Activated CD4-positive, alpha-beta T cell treated with anti-CD3 and anti-CD28 coated beads, Interleukin-10, Interleukin-2, amounts not matched to agents 100 ng/mL and 50 ng/mL, durations not matched to agents 16 hours and 8 hours (primary cell): ENCODE measurements around the gene MYO3A.
"Not testable (repeated sequence)": the region's sequence is repeated elsewhere in the genome, so short reads cannot be mapped to it uniquely, and the experiment has no call there.

ENCODE experiments used
- DNase-seq: peaks from one replicate; pipeline ENCODE4 v3.0.0-alpha.2; 2020

MYO3A gene

DNA sequence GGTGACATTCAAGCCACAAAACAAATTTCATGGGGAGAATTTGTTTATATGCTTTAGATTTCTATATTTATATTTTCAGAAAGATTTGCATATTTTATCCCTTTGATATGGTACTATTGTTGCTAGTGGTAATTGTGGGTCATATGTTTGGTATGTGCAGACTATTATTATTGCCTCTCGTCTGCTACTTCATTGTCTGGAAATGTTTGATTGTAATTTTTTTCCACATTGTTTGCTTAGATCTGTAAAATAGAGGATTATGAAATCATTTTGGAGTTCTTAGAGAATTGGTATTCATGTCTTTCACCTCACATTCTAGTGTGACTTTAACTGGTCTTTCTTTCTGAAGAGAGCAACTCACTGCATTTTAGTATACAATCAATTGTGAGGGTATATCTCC lies 44.7 kb downstream of the MYO3A start:
- DNase-seq: no peak

- no peak for DNase-seq
Observed at GRCh38 chr10:25982107-25982506, 48.1 kb downstream of the MYO3A start.

- no peak for DNase-seq
Observed at GRCh38 chr10:25988583-25988982, 54.6 kb downstream of the MYO3A start.

DNA sequence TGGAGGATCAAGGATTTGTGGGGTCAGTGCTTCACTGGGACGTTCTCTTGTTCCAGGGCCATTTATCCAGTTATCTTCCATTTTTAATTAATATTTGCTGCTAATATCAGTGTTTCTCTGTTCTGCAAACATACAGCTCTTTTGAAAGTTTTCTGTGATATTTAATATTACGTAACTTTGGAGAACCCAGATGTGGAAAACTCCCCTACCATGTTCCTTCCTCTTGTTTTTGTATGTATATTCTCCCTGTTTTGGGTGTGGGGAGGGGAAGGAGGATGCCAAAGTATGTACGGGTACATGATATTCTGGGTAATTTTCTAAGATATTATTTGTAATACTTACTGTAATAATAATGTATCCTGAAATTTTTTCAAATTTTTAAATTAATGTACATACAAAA lies 55.9 kb downstream of the MYO3A start:
- DNase-seq: no peak

- peak; percentile 12 for DNase-seq
Observed at GRCh38 chr10:25999295-25999981, 65.4 kb downstream of the MYO3A start.

- DNase-seq: no peak
Observed at GRCh38 chr10:26000971-26001370, 66.9 kb downstream of the MYO3A start.

DNA sequence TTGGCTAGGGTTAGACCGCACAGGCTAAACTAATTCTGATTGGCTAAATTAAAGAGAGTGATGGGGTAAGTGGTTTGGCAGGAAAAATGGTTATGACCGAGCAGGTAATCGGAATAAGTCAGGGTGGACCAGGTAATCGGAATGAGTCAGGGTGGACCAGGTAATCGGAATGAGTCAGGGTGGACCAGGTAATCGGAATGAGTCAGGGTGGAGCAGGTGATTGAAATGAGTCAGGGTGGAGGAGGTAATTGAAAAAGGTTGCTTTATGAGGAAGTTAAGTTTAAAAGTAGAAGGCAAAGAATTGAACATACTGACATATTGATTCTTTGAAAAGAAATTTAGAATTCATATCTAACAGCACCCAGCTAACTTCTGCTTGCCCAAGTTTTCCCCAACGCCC lies 68.4 kb downstream of the MYO3A start:
- not testable (repeated sequence) for DNase-seq

DNA sequence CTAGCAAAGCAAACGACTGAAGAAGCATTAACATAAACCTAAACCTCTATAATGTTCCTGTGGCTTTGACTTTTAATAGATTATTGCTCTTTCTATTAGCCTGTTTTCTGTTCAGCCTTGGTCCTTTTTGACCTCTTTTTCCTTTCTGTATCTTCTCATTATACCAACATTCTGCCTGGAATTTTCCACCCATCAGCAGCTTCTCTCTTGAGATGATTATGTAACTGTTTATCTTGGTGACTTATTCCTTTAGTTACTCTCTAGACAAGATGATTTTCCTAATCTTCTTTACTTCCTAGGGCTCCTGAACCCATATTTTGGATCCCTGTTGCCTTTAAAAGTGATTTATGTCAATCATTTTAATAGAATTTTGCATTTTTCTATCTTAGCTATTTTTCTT lies 81.1 kb downstream of the MYO3A start:
- DNase-seq: no peak

GRCh38 chr10:26022831-26023230 lies 88.8 kb downstream of the MYO3A start:
- DNase-seq: no peak

DNA sequence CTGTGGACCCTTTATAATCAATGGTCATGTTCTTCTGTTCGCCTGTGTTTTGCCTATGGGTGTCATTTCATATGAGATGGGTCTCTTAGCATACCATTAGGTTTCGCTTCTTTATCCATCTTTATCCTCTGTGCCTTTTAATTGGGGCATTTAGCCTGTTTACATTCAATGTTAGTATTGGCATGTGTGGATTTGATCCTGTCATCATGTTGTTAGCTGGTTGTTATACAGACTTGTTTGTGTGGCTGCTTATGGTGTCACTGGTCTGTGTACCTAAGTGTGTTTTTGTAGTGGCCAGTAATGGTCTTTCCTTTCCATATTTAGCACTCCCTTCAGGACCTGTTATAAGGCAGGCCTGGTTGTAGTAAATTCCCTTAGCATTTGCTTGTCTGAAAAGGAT lies 90.3 kb downstream of the MYO3A start:
- DNase-seq: no peak

DNA sequence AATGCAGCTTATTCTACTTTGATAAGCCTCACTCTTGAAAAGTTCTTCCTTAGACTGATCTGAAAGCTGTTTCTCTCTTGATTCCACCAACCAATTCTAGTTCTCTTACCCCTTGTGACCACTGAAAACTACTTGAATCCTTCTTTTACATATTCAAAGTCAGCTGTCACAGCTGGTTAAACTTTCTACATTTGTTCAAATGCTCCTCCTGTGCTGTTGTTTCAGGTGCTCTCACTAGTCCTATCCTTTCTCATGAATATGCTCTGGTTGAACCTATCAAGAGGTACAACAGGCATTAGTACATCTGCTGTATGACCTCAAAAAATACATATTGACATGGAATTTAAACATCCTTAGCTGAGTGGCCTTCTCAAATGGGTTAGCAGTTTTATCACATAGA lies 91.5 kb downstream of the MYO3A start:
- DNase-seq: no peak

- DNase-seq: no peak
Observed at GRCh38 chr10:26029858-26030257, 95.8 kb downstream of the MYO3A start.

DNA sequence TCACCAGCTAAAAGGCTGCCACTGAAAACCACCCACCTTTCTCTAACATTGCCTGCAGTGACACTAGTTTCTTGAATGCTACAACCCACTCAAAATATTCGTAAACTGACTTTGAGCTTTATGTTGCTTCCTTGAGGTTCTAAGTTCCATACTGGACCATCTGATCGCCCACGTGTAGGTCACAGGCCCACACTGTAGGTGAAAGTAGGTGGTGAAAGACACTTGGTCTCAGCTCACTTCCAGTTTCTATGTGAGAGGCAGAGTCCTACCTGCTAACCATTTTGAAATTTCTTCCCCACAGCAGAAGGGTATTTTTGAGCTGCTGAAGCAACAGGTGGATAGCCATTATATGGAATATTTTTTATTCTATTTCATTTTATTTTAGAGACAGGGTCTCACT lies 97.3 kb downstream of the MYO3A start:
- no peak for DNase-seq

DNA sequence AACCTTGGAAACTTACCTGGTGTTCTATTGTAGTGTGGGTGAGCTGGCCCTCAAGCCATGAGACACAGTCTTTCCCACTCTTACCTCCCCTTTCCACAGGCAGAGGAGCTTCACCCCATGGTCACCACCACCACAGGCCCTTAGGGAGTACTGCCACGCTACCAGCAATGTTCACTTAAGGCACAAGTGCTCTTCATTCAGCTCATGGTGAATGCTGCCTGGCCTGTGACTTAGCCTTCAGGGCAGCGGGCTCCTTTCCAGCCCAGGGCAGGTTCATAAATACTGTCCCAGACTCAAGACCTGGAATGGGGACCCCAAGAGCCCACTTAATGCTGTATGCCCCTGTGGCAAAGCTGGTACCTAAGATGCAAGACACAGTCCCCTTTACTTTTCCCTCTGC lies 109.4 kb downstream of the MYO3A start:
- DNase-seq: no peak

- DNase-seq: no peak
Observed at GRCh38 chr10:26044141-26044749, 110.2 kb downstream of the MYO3A start.

DNA sequence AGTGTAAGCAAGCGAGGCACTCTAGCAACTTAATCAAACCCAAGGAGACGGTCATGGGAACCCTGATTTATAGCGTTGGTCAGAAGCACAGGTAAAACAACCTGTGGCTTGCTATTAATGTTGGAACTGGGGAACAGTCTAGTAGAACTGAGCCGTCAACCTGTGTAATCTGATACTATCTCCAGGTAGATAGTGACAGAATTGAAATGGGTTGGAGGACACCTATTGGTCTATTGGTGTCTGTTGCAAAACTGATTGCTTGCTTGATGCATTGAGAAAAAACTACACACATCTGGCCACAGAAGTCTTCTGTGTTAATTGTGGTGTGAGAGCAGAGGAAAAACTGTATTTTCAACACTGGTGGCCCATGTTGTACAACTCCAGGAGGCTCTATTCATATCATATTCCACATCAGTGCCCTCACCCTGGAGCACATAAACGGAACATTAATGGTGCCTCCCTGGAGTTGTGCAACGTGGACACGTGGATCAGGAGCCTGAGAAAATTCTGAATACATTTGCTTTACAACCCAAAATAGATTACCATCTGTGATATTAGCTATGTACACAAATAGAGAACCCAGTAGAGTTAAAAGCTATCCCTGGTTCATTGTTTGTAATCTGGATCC lies 112.2 kb downstream of the MYO3A start:
- DNase-seq: no peak

DNA sequence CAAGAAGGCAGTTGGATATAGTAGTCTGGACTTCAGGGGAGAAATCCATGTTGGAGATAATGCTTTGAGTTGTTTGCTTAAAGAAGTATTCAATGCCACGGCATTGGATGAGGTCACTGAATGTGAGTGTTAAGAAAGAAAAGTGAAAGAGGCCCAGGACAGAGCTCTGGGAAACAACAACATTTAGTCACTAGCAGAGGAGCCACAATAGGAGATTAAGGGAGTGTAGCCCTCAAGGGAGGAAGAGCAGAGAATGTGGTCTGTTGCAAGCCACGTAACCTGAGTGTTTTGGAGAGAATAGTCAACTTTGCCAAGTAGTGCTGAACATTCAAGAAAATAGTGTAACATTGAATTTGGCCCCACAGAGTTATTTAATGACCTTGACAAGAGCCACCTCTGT lies 114.7 kb downstream of the MYO3A start:
- DNase-seq: no peak

- no peak for DNase-seq
Observed at GRCh38 chr10:26052326-26052725, 118.3 kb downstream of the MYO3A start.

GRCh38 chr10:26057466-26057865 lies 123.4 kb downstream of the MYO3A start:
- DNase-seq: no peak

GRCh38 chr10:26064106-26064505 lies 130.1 kb downstream of the MYO3A start:
- DNase-seq: no peak

- DNase-seq: no peak
Observed at GRCh38 chr10:26067680-26068079, 133.7 kb downstream of the MYO3A start.

DNA sequence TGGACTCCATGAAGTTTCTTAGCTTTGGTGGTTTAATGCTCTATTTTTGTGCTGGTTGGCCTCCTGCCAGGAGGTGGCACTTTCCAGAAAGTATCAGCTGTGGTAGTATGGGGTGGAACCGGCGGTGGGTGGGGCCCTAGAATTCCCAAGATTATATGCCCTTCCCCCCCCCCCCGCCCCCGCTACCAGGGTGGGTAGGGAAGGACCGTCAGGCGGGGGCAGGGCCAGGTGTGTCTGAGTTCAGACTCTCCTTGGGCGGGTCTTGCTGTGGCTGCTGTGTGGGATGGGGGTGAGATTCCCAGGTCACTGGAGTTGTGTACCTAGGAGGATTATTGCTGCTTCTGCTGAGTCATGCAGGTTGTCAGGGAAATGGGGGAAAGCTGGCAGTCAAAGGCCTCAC lies 146.9 kb downstream of the MYO3A start:
- DNase-seq: not testable (repeated sequence)

DNA sequence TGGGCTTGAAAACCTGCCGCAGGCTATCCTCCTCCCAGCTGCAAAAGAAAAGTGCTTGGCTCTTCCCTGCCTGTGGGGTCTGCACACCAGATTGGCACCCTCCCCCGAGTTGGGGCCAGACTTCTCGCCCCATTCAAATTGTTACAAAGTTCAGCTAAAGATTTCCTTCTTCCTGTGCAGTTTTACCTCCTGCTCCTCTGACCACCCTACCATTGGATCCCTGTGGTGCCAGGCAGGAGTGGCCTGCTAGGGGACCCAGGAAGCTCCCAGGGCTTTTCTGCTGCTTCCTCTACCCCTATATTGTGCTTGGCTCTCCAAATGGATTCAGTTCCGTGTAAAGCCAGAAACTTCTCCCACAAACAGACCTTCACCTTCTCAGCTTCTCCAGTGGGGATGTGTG lies 147.4 kb downstream of the MYO3A start:
- no peak for DNase-seq

DNA sequence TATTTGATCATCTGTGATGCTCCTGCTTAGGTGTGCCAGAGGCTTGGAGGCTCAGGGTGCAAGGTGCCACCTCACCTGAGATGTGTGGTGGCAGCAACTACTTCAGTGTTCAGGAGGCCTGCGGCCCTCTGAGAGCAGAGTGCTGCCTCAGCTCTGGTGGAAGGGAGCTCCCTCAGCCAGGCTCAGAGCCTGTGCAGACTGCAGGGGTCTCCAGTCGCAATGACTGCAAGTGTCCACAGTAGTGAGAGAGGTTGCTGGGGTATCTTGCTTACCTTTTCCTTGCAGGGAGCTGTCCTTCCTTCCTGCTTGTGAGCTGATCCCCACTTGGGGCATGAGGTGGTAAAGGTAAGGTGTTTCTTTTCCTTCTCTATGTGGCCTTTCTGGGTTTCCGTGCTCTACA lies 151.5 kb downstream of the MYO3A start:
- DNase-seq: no peak

DNA sequence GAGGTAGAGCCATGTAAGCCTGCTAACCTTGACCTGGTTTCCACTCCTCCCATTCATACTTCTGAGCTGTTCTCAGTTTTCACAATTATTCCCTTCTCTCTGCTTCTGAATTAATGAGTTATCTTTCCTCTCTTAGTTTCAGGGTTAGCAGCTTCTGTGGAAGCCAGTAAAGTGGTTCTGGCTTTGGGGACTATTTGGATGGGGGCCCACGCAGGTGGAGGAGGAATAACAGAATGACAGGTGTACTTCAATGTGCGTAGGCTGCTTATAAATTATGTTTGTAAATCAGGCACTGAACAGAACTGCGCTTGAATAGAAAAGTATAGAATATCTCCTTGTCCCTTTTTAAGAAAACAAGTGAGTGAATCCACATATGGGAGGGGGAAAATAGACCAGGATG lies 153.6 kb downstream of the MYO3A start:
- no peak for DNase-seq
